ENCODE results near the gene NEK10.

GRCh38 chr3:27073912-27074311 is 295.3 kb downstream of the NEK10 start:
- TF ChIP-seq ZNF507 (tag; conservative IDR thresholded peaks at IDR 0.05) = no peak
- TF ChIP-seq RBM25 (IDR thresholded peaks at IDR 0.05; ENCODE audit: low read depth, low read length, severe bottlenecking) = no peak
- no peak for TF ChIP-seq SMC3 (conservative IDR thresholded peaks at IDR 0.05; ENCODE audit: insufficient read depth, low read depth, low read length)
- TF ChIP-seq ASH1L (IDR thresholded peaks at IDR 0.05; ENCODE audit: borderline replicate concordance, low read depth, partially characterized antibody) = no peak
- TF ChIP-seq, protein P1, sequence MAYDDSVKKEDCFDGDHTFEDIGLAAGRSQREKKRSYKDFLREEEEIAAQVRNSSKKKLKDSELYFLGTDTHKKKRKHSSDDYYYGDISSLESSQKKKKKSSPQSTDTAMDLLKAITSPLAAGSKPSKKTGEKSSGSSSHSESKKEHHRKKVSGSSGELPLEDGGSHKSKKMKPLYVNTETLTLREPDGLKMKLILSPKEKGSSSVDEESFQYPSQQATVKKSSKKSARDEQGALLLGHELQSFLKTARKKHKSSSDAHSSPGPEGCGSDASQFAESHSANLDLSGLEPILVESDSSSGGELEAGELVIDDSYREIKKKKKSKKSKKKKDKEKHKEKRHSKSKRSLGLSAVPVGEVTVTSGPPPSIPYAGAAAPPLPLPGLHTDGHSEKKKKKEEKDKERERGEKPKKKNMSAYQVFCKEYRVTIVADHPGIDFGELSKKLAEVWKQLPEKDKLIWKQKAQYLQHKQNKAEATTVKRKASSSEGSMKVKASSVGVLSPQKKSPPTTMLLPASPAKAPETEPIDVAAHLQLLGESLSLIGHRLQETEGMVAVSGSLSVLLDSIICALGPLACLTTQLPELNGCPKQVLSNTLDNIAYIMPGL (CRISPR knock-in tag; IDR thresholded peaks at IDR 0.05) = no peak
- no peak for TF ChIP-seq CHD2 (IDR thresholded peaks at IDR 0.05; ENCODE audit: low read depth, low read length)
- TF ChIP-seq POLR2A (conservative IDR thresholded peaks at IDR 0.05) = no peak
- TF ChIP-seq CTCF (IDR thresholded peaks at IDR 0.05 in 2 of 3, conservative IDR thresholded peaks at IDR 0.05 in 1 of 3; ENCODE audit: insufficient read depth in 2 of 3, low read depth in 1 of 3, low read length in 3 of 3) = no peak
- no peak for TF ChIP-seq ZFX (CRISPR knock-in tag; IDR thresholded peaks at IDR 0.05)
- TF ChIP-seq MEIS2 (IDR thresholded peaks at IDR 0.05; ENCODE audit: partially characterized antibody) = no peak
